Esophagus squamous epithelium (tissue), 5 donors: ENCODE measurements around the gene PRKAR1B. TPM values are rescaled to one million over a fixed set of nuclear protein-coding genes. Genes with fewer than 3 reads are reported as not detected.
"Not testable (repeated sequence)": the region's sequence is repeated elsewhere in the genome, so short reads cannot be mapped to it uniquely, and the experiment has no call there.

Experiments
- DNase-seq: peaks from one replicate; lab custom pipeline; 2025; lab: John Stamatoyannopoulos, UW
- H3K27ac ChIP-seq, 4 donors: fragments of 200-600 bp; sonication (generic); one replicate each; pipeline ENCODE4 v1.5.1; 2016 to 2019; ENCODE audit warnings: mild to moderate bottlenecking in 1 of 4
- H3K27me3 ChIP-seq, 4 donors: fragments of 200-600 bp; sonication (generic); 1 replicate in 3 of 4; 2 replicates in 1 of 4; pipeline versions ENCODE4 v1.5.1 to v1.6.0; 2017 to 2021; ENCODE audit warnings: antibody characterized with exemption in 1 of 4
- H3K36me3 ChIP-seq, 3 donors: fragments of 200-600 bp; sonication (generic); one replicate each; pipeline ENCODE4 v1.5.1; 2016 to 2019
- H3K4me1 ChIP-seq, 3 donors: fragments of 200-600 bp; sonication (generic); one replicate each; pipeline ENCODE4 v1.5.1; 2017 to 2019
- H3K4me3 ChIP-seq, 4 donors: fragments of 200-600 bp; sonication (generic); 1 replicate in 3 of 4; 2 replicates in 1 of 4; pipeline ENCODE4 v1.5.1; 2016 to 2019; ENCODE audit warnings: mild to moderate bottlenecking in 2 of 4, moderate library complexity in 1 of 4
- H3K9me3 ChIP-seq, 3 donors: fragments of 200-600 bp; sonication (generic); one replicate each; pipeline ENCODE4 v1.5.1; 2016 to 2019
- POLR2A ChIP-seq, 4 donors: fragments of 450-650 bp; IDR thresholded peaks; one replicate each; pipeline ENCODE4 v1.6.1; 2017; ENCODE audit warnings: antibody characterized with exemption in 4 of 4, mild to moderate bottlenecking in 4 of 4, moderate library complexity in 3 of 4
- WGBS, 2 donors: methylation state at CpG; one replicate each; pipeline ENCODE4 v1.1.5; 2018; 5-methylcytosine and 5-hydroxymethylcytosine counted together
- intact Hi-C: fragments of 100-400 bp; cut with DNase I; formaldehyde crosslinking; loops from one replicate; pipeline ENCODE4 v1.15.0; 2022
- total RNA-seq, 4 donors: library from RNA; depleted of rRNA; stranded (reverse); fragments of >200 nt; gene quantifications; one replicate each; pipeline ENCODE4 v1.1.0, GENCODE V29; 2016
- TF ChIP-seq, protein P1 (sequence below), 6 experiments: fragments of 450-650 bp in 4 of 6; fragments of 200-600 bp in 2 of 6; sonication (generic) in 2 of 6; IDR thresholded peaks; one replicate each; pipeline ENCODE4 v1.5.1; 2016 to 2019; ENCODE audit warnings: antibody characterized with exemption in 6 of 6, mild to moderate bottlenecking in 4 of 6, moderate library complexity in 4 of 6
- donor health status: DM: yes; HTN: yes; CAD: no.

Gene PRKAR1B
- total RNA-seq, 4 donors from 2014 or later: 10.2 to 13.1 (median 12.5) TPM

DNA sequence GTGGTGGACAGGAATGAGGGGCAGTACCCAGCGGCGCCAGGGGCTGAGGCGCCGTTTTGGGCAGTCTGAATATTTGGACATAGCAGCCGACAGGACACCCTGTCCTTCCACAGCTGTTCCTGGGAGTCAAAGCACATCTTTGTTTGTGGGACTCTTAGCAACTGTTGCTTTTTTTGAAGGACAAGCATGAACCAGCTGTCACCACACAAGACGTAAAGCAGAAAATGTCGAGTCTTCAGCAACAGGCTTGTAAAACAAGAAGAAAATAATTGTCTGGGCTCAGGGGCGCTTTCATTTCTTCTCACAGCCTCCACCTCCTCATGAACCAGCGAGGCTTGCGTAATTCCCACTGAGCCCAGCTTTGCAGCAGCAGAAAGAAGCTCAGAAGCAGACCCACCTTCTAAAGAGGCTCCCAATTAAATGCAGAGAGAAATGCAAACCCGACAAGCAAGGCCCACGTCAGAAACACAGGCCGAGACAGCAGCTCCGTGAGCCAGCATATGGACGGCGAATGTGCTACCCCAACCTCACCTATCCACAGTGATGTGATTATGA, 69.4 kb downstream of the PRKAR1B start:
- intact Hi-C loops: no loop called here
- Histone ChIP-seq H3K36me3 (no peaks in the 10 kb centered on the region), H3K4me1 (no peaks in the 10 kb centered on the region), H3K27ac (peak overlapping the region in 1 of 4 donors; percentile 57), H3K4me3 (no peak overlapping the region), H3K27me3 (no peaks in the 10 kb centered on the region), H3K9me3 (peaks cover 0 to 3% (median 0%) of the 10 kb centered on the region in 3 donors)
- WGBS, 2 donors: 55 to 70% methylated on average over 11 to 16 of the region's 16 CpGs
- DNase-seq: no peak
- no peak for TF ChIP-seq POLR2A (IDR thresholded peaks at IDR 0.05)
- TF ChIP-seq, protein P1, sequence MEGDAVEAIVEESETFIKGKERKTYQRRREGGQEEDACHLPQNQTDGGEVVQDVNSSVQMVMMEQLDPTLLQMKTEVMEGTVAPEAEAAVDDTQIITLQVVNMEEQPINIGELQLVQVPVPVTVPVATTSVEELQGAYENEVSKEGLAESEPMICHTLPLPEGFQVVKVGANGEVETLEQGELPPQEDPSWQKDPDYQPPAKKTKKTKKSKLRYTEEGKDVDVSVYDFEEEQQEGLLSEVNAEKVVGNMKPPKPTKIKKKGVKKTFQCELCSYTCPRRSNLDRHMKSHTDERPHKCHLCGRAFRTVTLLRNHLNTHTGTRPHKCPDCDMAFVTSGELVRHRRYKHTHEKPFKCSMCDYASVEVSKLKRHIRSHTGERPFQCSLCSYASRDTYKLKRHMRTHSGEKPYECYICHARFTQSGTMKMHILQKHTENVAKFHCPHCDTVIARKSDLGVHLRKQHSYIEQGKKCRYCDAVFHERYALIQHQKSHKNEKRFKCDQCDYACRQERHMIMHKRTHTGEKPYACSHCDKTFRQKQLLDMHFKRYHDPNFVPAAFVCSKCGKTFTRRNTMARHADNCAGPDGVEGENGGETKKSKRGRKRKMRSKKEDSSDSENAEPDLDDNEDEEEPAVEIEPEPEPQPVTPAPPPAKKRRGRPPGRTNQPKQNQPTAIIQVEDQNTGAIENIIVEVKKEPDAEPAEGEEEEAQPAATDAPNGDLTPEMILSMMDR (IDR thresholded peaks at IDR 0.05): no peak

DNA sequence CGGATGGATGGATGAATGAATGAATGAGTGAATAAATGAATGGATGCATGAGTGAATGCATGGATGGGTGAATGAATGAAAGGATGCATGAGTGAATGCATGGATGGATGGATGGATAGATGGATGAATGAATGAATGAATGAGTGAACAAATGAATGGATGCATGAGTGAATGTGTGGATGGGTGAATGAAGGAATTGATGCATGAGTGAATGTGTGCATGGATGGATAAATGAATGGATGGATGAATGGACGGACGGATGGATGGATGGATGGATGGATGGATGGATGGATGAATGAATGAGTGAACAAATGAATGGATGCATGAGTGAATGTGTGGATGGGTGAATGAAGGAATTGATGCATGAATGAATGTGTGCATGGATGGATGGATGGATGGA, 70.1 kb downstream of the PRKAR1B start:
- DNase-seq, intact Hi-C loops, H3K27me3 ChIP-seq, H3K36me3 ChIP-seq, H3K27ac ChIP-seq, H3K4me3 ChIP-seq, H3K9me3 ChIP-seq, H3K4me1 ChIP-seq: not testable (repeated sequence)
- 72 to 78% methylated on average over 3 of the region's 3 CpGs for WGBS, 2 donors

DNA sequence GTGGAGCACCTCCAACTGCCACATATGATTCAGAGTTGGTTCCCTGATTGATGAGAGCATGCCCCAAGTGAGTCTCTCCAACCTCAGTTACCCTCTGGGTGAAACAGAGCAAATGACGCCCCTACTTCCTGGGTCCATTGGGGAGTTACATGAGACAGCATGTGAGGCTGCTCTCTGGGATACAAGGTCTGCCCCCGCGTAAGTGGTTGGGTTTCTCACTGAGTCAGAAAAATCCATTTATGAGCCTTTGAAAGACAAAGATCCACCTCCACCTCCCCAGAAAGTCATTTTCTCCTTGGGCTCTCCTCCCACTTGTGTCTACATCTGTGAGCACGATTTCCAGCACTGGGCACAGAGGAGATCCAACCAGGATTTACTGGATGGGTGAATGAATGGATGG, 71.3 kb downstream of the PRKAR1B start:
- Histone ChIP-seq H3K4me1 (no peaks in the 10 kb centered on the region), H3K9me3 (peaks cover 0 to 11% (median 0%) of the 10 kb centered on the region in 3 donors), H3K36me3 (no peaks in the 10 kb centered on the region), H3K27me3 (no peaks in the 10 kb centered on the region), H3K27ac (no peak overlapping the region), H3K4me3 (no peak overlapping the region)
- intact Hi-C loops: no loop called here
- WGBS, 2 donors: 83 to 100% methylated on average over 1 of the region's 4 CpGs
- DNase-seq: no peak
- TF ChIP-seq POLR2A (IDR thresholded peaks at IDR 0.05): no peak
- TF ChIP-seq, protein P1 (IDR thresholded peaks at IDR 0.05): no peak

DNA sequence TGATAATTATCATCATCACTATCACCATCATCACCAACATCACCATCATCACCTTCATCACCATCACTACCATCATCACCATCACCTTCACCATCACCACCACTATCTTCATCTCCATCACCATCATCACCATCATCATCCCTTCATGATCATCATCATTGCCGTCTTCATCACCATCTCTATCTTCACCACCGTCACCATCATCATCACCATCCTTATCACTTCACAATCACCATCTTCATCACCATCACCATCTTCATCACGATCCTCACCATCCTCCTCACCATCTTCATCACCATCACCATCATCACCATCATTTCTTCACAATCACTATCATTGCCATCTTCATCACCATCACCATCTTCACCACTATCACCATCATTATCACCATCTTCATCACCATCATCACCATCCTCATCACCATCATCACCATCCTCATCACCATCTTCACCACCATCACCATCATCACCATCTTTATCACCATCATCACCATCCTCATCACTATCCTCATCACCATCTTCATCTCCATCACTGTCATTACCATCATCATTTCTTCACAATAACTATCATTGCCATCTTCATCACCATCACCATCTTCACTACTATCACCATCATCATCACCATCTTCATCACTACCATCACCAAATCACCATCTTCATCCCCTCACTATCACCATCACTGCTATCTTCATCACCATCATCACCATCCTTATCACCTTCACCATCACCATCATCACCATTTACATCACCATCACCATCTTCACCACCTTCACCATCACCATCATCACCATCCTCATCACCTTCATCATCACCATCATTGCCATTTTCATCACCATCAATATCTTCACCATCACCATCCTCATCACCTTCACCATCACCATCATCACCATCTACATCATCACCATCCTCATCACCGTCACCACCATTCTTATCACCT, 73.0 kb downstream of the PRKAR1B start:
- H3K9me3 ChIP-seq: peaks cover 0 to 11% (median 0%) of the 10 kb centered on the region in 3 donors
- no peak for TF ChIP-seq POLR2A (IDR thresholded peaks at IDR 0.05)
- no peaks in the 10 kb centered on the region for H3K27me3 ChIP-seq
- intact Hi-C loops: no loop called here
- no peaks in the 10 kb centered on the region for H3K36me3 ChIP-seq
- H3K4me3 ChIP-seq: no peak overlapping the region
- H3K4me1 ChIP-seq: no peaks in the 10 kb centered on the region
- DNase-seq: no peak
- WGBS, 2 donors: 95% methylated on average over 4 of the region's 4 CpGs
- H3K27ac ChIP-seq: no peak overlapping the region

DNA sequence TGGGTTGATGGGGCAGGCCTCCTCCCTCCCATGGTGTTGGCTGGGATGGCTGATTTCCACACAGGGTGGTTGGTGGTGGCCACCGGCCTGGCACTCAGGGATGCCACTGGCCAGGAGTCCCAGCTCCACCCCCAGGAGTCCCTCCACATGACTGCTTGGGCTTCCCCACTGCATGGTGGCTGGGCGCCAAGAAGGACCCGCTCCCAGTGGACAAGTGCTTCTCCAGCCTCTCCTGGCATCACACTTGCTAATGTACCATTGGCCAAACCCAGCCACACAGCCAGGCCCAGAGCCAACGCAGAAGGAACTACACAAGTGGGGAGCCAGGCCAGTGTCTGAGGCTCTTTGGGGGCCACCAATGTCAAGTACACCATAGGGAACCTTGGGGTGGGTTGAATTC, 74.2 kb downstream of the PRKAR1B start:
- no peak for DNase-seq
- Histone ChIP-seq H3K27ac (no peak overlapping the region), H3K36me3 (no peaks in the 10 kb centered on the region), H3K27me3 (no peaks in the 10 kb centered on the region), H3K4me3 (no peak overlapping the region), H3K9me3 (peaks cover 0 to 11% (median 0%) of the 10 kb centered on the region in 3 donors), H3K4me1 (no peaks in the 10 kb centered on the region)
- TF ChIP-seq, protein P1 (IDR thresholded peaks at IDR 0.05): no peak
- TF ChIP-seq POLR2A (IDR thresholded peaks at IDR 0.05): no peak
- intact Hi-C loops: no loop called here
- 100% methylated on average over 1 of the region's 4 CpGs; no CpG with 5 or more reads in 1 of the 2 donors for WGBS, 2 donors

DNA sequence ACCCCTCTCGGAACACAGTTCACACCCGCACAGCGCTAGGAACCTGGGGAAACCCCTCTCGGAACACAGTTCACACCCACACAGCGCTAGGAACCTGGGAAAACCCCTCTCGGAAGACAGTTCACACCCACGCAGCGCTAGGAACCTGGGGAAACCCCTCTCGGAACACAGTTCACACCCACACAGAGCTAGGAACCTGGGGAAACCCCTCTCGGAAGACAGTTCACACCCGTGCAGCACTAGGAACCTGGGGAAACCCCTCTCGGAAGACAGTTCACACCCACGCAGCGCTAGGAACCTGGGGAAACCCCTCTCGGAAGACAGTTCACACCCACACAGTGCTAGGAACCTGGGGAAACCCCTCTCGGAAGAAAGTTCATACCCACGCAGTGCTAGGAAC, 74.9 kb downstream of the PRKAR1B start:
- H3K27me3 ChIP-seq, H3K36me3 ChIP-seq, H3K4me3 ChIP-seq, H3K4me1 ChIP-seq, intact Hi-C loops, DNase-seq, H3K27ac ChIP-seq: not testable (repeated sequence)
- WGBS, 2 donors: 80 to 94% methylated on average over 1 to 10 of the region's 17 CpGs
- H3K9me3 ChIP-seq: peaks cover 0 to 11% (median 0%) of the 10 kb centered on the region in 3 donors
